ENCODE results near the gene PCYT1A.

PCYT1A gene

GRCh38 chr3:196236223-196236622, 51.3 kb downstream of the PCYT1A start:
- DNase-seq (ENCODE audit: low read depth): no peak

GRCh38 chr3:196235452-196236122, 51.9 kb downstream of the PCYT1A start:
- DNase-seq (ENCODE audit: low read depth): no peak

- DNase-seq (ENCODE audit: low read depth): no peak
Observed at GRCh38 chr3:196232882-196233251, 54.7 kb downstream of the PCYT1A start.

- no peak for DNase-seq (ENCODE audit: low read depth)
Observed at GRCh38 chr3:196232154-196232881, 55.2 kb downstream of the PCYT1A start.

GRCh38 chr3:196227629-196228493, 59.7 kb downstream of the PCYT1A start:
- DNase-seq (ENCODE audit: low read depth): peak; percentile 66

GRCh38 chr3:196227121-196227561, 60.4 kb downstream of the PCYT1A start:
- DNase-seq (ENCODE audit: low read depth): no peak

- no peak for DNase-seq (ENCODE audit: low read depth)
Observed at GRCh38 chr3:196225763-196226364, 61.7 kb downstream of the PCYT1A start.

- DNase-seq (ENCODE audit: low read depth): no peak
Observed at GRCh38 chr3:196225086-196225485, 62.4 kb downstream of the PCYT1A start.

GRCh38 chr3:196222876-196223595, 64.5 kb downstream of the PCYT1A start:
- no peak for DNase-seq (ENCODE audit: low read depth)

- no peak for DNase-seq (ENCODE audit: low read depth)
Observed at GRCh38 chr3:196220991-196221390, 66.5 kb downstream of the PCYT1A start.

- no peak for DNase-seq (ENCODE audit: low read depth)
Observed at GRCh38 chr3:196220587-196220986, 66.9 kb downstream of the PCYT1A start.

- no peak for DNase-seq (ENCODE audit: low read depth)
Observed at GRCh38 chr3:196219970-196220311, 67.6 kb downstream of the PCYT1A start.

- DNase-seq (ENCODE audit: low read depth): peak; percentile 94
Observed at GRCh38 chr3:196219194-196219969, 68.1 kb downstream of the PCYT1A start.

- no peak for DNase-seq (ENCODE audit: low read depth)
Observed at GRCh38 chr3:196218155-196218712, 69.3 kb downstream of the PCYT1A start.

- no peak for DNase-seq (ENCODE audit: low read depth)
Observed at GRCh38 chr3:196217307-196218154, 70.0 kb downstream of the PCYT1A start.

- DNase-seq (ENCODE audit: low read depth): no peak
Observed at GRCh38 chr3:196216681-196217211, 70.8 kb downstream of the PCYT1A start.

GRCh38 chr3:196216089-196216564, 71.4 kb downstream of the PCYT1A start, which contains the start of gene SLC51A:
Gene SLC51A, plus strand, starts transcription at chr3:196216534. Its CDS starts 179 bp downstream, at chr3:196216713.
- no peak for DNase-seq (ENCODE audit: low read depth)

- DNase-seq (ENCODE audit: low read depth): no peak
Observed at GRCh38 chr3:196215493-196216020, 72.0 kb downstream of the PCYT1A start.
